ENCODE results near the gene TNNT1.

GRCh38 chr19:55099557-55100506 is 49.2 kb downstream of the TNNT1 start:
- no peak for TF ChIP-seq CTCF (IDR thresholded peaks at IDR 0.05)
- no peak for TF ChIP-seq POLR2A (IDR thresholded peaks at IDR 0.05)

Measured in right lobe of liver (tissue), 4 donors.